ENCODE results near the gene PGK2.

GRCh38 chr6:49801525-49801924 lies 14.4 kb upstream of the PGK2 start:
- no peak for TF ChIP-seq CTCF (IDR thresholded peaks at IDR 0.05)
- TF ChIP-seq POLR2A (IDR thresholded peaks at IDR 0.05): no peak
